KMS-11 (cell line): Measurements from ENCODE around the gene ABLIM1.

ENCODE experiments used
- H2AFZ ChIP-seq: fragments of 200-600 bp; sonication (generic); 2 replicates; pipeline ENCODE4 v1.6.1; 2016; ENCODE audit warnings: antibody characterized with exemption, mixed run types, low read depth
- H3K27ac ChIP-seq: fragments of 200-600 bp; sonication (generic); 2 replicates; pipeline ENCODE4 v1.6.1; 2016; ENCODE audit warnings: mild to moderate bottlenecking, mixed run types
- H3K27me3 ChIP-seq: fragments of 200-600 bp; sonication (generic); 2 replicates; pipeline ENCODE4 v1.6.1; 2017; ENCODE audit warnings: mild to moderate bottlenecking, low read depth, mixed run types, moderate library complexity; ENCODE audit not compliant: insufficient read depth
- H3K36me3 ChIP-seq: fragments of 200-600 bp; sonication (generic); 2 replicates; pipeline ENCODE4 v1.6.1; 2017; ENCODE audit warnings: mild to moderate bottlenecking, mixed run types; ENCODE audit not compliant: insufficient read depth
- H3K4me1 ChIP-seq: fragments of 200-600 bp; sonication (generic); 2 replicates; pipeline ENCODE4 v1.6.1; 2016; ENCODE audit warnings: mild to moderate bottlenecking, low read depth, mixed run types; ENCODE audit not compliant: poor library complexity, severe bottlenecking
- H3K4me2 ChIP-seq: fragments of 200-600 bp; sonication (generic); 2 replicates; pipeline ENCODE4 v1.7.0; 2016; ENCODE audit warnings: mild to moderate bottlenecking, mixed run types
- H3K4me3 ChIP-seq: fragments of 200-600 bp; sonication (generic); IDR thresholded peaks from 2 replicates; pipeline ENCODE4 v1.6.1; 2017; ENCODE audit warnings: low read depth, low read length, mixed read lengths; ENCODE audit not compliant: insufficient read depth
- H3K79me2 ChIP-seq: fragments of 200-600 bp; sonication (generic); 2 replicates; pipeline ENCODE4 v1.6.1; 2016; ENCODE audit warnings: low read depth, mixed run types; ENCODE audit not compliant: insufficient read depth
- H3K9ac ChIP-seq: fragments of 200-600 bp; sonication (generic); 2 replicates; pipeline ENCODE4 v1.6.1; 2016; ENCODE audit warnings: mild to moderate bottlenecking, mixed run types
- H4K20me1 ChIP-seq: fragments of 200-600 bp; sonication (generic); 2 replicates; pipeline ENCODE4 v1.6.1; 2016; ENCODE audit warnings: mild to moderate bottlenecking, mixed run types; ENCODE audit not compliant: insufficient read depth
- CTCF ChIP-seq: fragments of 200-600 bp; sonication (generic); conservative IDR thresholded peaks from 2 replicates; pipeline ENCODE4 v1.6.1; 2017; ENCODE audit warnings: low read depth, mild to moderate bottlenecking, antibody characterized with exemption, low read length, moderate library complexity, mixed read lengths

Gene ABLIM1

GRCh38 chr10:114665406-114665805 is 7.3 kb upstream of the ABLIM1 start:
- Histone ChIP-seq H2AFZ (no peak overlapping the region), H3K4me1 (no peaks in the 10 kb centered on the region), H3K79me2 (no peaks in the 10 kb centered on the region), H3K36me3 (no peaks in the 10 kb centered on the region), H3K9ac (no peak overlapping the region), H3K4me2 (no peak overlapping the region), H4K20me1 (no peaks in the 10 kb centered on the region), H3K27ac (no peak overlapping the region), H3K27me3 (no peaks in the 10 kb centered on the region), H3K4me3 (no peak overlapping the region)
- TF ChIP-seq CTCF = no peak

GRCh38 chr10:114664127-114664526 is 6.1 kb upstream of the ABLIM1 start:
- Histone ChIP-seq H3K4me1 (no peaks in the 10 kb centered on the region), H3K27me3 (no peaks in the 10 kb centered on the region), H3K9ac (no peak overlapping the region), H3K4me3 (no peak overlapping the region), H4K20me1 (no peaks in the 10 kb centered on the region), H2AFZ (no peak overlapping the region), H3K36me3 (no peaks in the 10 kb centered on the region), H3K79me2 (no peaks in the 10 kb centered on the region), H3K27ac (no peak overlapping the region), H3K4me2 (no peak overlapping the region)
- no peak for TF ChIP-seq CTCF

- no peaks in the 10 kb centered on the region for H3K36me3 ChIP-seq
- H2AFZ ChIP-seq = no peak overlapping the region
- H3K9ac ChIP-seq = no peak overlapping the region
- H3K79me2 ChIP-seq = no peaks in the 10 kb centered on the region
- no peak overlapping the region for H3K4me3 ChIP-seq
- H3K27ac ChIP-seq = no peak overlapping the region
- no peak for TF ChIP-seq CTCF
- no peaks in the 10 kb centered on the region for H3K4me1 ChIP-seq
- no peaks in the 10 kb centered on the region for H4K20me1 ChIP-seq
- H3K4me2 ChIP-seq = no peak overlapping the region
- H3K27me3 ChIP-seq = no peaks in the 10 kb centered on the region
These were observed 5.6 kb upstream of the ABLIM1 start for GRCh38 chr10:114663626-114664025.

- Histone ChIP-seq H3K79me2 (no peaks in the 10 kb centered on the region), H3K27me3 (no peaks in the 10 kb centered on the region), H4K20me1 (no peaks in the 10 kb centered on the region), H3K4me2 (no peak overlapping the region), H3K36me3 (no peaks in the 10 kb centered on the region), H3K4me1 (no peaks in the 10 kb centered on the region), H2AFZ (no peak overlapping the region), H3K9ac (no peak overlapping the region), H3K27ac (no peak overlapping the region), H3K4me3 (no peak overlapping the region)
- no peak for TF ChIP-seq CTCF
These were observed 4.7 kb upstream of the ABLIM1 start for GRCh38 chr10:114662646-114663217.
